Stimulated activated CD4-positive, alpha-beta T cell treated with anti-CD3 and anti-CD28 coated beads, Interleukin-4, amount 100 ng/mL, for 24 hours (primary cell): ENCODE measurements around the gene RGCC.
"Not testable (repeated sequence)": the region's sequence is repeated elsewhere in the genome, so short reads cannot be mapped to it uniquely, and the experiment has no call there.

ENCODE experiments used
- DNase-seq: peaks from one replicate; pipeline ENCODE4 v3.0.0-alpha.2; 2020

Gene RGCC, protein sequence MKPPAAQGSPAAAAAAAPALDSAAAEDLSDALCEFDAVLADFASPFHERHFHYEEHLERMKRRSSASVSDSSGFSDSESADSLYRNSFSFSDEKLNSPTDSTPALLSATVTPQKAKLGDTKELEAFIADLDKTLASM

DNA sequence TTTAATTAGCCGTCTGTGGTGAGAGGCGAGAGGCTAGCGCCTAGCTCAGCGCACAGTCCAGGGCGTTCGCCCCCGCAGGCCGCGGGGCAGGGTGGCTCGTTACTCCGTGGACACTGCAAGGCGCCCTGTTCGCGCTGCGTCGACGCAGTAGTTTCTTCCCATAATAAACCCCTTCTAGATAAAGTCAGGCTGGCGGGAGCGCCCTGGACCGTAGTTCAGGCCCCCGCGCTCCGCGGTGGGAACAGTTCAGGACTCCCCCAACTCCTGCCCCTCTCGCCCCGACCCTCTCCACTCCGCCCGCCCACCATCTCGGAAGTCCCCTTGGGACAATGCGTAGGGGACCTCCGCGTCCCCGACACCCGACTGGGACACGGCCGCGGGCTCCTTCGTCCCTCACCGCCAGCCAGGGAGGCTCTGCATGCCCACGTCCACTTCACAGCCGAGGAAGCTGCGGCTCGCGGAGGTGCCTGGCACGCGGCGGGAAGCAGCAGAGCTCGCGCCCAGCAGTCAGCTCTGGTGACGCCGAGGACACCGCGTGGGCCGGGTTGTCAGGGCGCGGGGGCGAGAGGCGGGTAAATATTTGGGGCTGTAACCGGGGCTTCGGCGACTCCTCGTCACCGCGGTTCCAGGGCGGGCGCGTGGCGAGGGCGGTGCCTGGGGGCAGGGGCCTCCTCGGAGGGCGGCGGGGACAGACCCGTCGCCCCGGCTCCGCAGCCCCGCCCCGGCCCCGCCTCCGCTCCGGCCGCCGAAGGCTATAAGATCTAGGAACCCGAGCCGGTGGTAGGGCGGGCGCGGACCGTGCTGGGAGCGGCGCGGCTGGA, at the start of gene RGCC:
Gene RGCC (plus strand): TSS at position 783 of the 821 bp plus-strand sequence. CDS start 158 bp downstream, outside the sequence.
- DNase-seq = peak; percentile 94

DNA sequence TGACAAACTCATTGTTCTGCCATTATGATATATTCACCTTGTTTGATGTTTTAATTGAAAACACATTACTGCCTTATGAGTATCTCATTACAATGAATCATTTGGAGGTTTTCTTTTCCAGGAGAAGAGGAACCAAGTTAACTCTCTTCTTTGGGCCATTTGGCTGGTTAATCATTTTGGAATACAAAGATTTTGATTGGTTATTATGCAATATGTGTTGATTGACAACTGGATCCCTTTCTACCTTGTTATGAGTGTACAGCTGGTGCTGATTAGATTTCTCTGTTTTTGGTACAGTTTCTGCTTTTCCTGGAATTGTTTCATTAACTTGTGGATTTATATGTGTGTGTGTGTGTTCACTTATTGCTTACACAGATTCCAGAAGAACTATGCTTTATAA, 49.2 kb upstream of the RGCC start:
- DNase-seq = no peak

DNA sequence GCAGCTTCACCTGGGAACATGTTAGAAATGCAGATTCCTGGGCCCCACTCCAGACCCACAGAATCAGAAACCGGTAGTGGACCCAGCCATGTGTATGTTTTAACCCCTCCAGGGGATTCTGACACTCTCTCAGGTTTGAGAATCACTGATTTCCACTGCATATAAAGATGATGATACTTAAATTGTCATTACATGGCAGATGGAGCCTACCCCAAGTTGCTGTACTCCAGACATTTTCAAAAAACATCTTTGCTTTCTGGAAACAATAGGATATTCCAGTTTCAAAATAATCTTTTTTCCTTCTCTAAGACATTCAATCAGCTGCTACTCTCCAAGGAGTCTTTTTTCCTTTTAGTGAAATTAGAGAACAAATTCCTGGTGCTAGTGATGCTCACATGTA, 48.6 kb upstream of the RGCC start:
- no peak for DNase-seq

DNA sequence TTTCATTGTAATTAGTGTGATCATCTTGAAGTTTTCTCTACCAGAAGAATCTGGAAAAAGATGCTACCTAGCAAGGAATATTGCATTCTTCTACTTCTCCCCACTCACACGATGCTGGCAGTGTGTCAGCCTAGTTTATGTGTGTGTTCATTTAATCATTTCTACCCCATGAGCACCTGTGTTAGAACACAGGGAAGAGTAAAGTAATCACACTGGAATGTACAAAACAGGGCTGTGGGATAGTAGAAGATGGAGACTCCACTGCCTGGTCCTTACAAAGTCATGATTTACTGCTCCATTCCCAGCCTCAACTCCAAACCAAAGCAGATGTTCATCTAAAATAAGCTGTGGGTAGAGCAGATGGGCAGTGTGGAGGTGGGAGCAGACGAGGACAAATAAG, 47.7 kb upstream of the RGCC start:
- DNase-seq = no peak

DNA sequence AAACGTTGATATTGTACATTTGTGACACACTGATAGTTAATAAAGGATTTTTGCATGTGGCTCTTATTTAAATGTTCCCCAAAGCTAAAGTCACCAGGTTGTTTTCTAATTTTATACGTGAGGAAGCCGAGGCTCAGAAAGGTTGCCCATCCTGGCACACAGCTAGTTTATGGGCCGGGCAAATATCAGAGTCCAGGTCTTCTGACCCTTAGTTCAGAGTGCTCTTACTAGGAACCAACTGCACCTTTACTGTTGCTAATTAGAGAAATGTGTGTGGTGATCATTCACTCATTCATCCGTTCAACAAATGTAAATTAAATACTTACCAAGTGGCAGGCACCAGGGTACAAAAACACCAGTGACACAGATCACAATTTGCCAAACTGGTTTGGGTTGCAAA, 46.3 kb upstream of the RGCC start:
- DNase-seq = no peak

DNA sequence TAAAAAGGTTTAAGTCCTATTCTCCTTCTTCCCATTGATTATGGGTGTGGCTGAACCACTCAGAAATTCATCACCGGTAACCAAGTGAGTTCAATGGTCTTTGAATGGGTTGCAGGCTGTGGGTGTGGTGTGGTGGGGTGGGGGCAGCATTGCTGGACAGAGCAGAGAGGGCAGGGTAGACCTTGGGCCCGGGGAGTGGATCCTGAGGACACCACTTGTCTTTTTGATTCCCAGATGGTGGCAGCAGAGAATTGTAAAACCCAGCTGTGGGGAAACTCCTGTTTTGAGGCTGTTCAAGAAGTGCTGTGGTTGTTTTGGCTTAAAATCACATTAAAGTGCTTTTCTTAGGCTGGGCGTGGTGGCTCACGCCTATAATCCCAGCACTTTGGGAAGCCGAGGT, 45.8 kb upstream of the RGCC start:
- peak; percentile 36 for DNase-seq

DNA sequence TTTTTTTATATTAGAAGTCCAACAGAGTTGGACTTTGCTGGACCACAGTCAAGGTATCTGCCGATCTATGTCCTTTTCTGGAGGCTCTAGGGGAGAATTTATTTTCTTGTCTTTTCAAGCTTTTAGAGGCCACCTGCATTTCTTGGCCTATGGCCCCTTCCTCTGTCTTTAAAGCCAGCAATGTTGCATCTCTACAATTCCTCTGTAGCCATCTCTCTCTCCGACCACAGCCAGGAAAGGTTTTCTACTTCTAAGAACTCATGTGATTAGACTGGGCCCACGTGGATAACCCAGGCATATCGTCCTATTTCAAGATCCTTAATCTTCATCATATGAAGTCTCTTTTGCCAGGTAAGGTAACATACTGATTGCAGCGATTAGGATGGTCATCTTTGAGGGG, 43.5 kb upstream of the RGCC start:
- no peak for DNase-seq

DNA sequence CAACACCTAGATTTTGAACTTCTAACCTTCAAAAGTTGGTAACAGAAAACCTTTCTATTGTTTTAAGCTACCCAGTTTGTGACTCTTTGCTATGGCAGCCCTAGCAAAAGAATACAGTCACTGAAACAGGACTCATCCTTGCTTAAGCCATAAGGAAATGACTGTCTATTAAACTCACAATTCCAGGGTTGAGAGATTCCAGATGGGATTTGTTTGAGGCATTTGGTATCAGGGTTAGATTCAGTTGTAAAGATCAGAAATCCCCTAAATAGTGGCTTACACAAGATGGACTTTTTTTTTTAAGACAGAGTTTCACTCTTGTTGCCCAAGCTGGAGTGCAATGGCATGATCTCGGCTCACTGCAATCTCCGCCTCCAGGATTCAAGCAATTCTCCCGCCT, 41.1 kb upstream of the RGCC start:
- DNase-seq = no peak

DNA sequence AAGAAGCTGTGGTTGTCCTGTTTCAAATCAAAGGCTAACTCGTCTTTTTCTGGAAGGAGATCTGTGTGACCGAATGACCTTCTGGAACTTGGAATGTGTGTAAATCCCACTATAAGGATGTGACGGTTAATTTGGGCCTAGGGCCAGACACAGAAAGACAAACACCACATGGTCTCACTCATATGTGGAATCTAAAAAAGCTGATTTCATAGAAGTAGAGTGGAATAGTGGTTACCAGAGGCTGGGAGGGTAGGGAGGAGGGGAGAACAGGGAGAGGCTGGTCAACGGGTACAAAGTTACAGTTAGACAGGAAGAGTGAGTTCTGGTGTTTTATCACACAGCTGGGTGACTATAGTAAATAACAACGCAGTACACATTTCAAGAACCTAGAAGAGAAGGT, 39.3 kb upstream of the RGCC start:
- DNase-seq = no peak

DNA sequence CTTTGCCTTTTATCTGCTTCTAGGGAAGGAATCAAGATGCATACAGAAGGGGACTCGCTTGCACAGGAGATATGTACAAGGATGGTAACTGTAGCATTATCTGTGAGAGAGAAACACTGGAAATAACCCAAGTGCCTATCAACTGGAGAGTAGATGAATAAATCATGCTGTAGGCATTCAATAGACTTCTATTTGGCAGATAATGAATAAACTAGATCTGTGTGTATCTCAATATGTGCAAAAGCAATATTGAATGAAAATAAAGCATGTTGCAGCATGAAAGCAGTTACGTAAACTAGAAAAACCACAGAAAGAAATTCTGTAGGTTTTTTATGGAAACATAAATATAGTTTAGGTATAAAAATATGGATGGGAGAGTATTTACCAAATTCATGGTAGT, 38.6 kb upstream of the RGCC start:
- no peak for DNase-seq

DNA sequence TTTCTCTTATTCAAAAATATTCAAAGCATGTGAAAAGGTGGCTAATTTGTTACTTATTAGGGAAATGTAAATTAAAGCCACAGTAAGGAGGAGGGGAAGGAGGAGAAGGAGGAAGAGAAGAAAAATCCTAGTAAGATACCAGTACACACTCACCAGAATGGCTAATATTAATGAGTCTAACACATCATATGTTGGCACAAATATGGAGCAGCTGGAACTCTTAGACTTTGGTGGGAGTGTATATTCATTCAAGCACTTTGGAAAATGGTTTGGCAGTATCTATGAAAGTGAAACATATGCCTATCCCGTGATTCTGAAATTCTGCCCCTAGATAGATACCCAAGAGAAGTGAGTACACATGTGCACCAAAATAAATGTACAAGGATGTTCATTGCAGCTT, 38.1 kb upstream of the RGCC start:
- DNase-seq = no peak

DNA sequence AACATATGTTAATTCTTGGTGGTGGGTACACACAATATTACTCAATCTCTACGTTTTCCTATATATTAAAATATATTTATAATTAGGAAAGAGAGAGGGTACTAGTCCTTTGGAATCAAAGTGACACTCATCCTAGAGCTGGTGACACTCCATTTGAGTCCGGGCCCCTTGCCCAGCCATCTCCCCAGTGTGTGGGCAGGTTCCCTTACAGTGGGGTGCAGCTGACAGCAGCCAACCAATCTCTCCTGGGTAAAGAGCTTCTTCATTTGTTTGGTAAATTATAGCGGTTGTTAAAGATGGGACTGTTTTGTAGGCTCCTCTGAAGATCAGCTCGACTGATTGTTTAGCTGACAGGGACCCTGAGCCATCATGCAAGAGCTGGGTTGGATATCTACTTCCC, 37.2 kb upstream of the RGCC start:
- DNase-seq = no peak

DNA sequence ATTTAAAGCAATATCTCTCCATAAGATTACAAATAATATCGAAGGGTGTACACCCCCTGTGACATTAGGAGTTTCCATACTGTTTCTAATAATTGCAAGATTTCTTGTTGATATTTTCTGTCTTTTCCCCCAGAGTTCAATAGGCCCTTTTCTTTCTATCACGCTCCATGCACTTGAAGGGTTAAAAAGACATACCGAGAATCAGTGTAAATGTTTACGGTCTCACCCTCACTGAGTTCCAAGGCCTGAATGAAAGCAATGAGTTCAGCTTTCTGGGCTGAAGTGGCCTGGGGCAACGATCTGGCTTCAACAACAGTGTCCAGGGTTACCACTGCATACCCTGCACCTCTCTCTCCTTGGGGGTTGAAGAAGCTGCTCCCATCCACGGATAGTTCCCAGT, 36.0 kb upstream of the RGCC start:
- not testable (repeated sequence) for DNase-seq

DNA sequence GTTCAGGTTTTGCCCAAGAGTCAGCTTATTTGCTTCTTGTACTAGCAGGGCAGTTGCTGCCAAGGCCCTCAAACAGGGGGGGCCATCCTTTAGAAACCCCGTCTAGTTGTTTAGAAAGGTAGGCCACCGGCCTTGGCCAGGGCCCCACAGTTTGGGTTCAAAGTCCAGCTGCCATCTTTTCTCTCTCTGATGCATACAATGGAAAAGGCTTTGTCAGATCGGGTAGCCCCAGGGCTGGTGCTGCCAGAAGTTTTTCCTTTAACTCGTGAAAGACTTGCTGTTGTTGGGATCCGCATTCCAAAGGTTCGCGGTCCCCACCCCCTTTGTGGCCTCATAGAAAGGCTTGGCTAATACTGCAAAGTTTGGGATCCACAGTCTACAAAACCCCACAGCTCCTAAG, 35.4 kb upstream of the RGCC start:
- DNase-seq = not testable (repeated sequence)

DNA sequence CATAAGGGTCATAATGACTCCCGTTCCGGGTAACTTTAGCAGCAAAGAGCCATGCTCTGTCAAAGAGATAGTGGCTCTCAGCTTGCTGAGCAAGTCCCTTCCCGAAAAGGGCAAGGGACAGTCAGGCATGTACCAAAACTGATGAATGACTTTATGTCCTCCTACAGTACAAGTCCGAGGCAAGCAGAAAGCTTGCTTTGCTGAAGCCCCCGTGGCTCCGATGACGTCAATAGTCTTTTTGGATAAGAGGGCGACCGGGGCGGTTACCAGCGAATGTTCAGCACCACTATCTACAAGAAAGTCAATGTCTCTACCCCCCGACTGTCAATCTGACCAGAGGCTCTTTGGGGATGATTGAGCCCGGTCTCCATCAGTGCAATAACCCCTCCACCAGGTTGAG, 34.1 kb upstream of the RGCC start:
- not testable (repeated sequence) for DNase-seq

DNA sequence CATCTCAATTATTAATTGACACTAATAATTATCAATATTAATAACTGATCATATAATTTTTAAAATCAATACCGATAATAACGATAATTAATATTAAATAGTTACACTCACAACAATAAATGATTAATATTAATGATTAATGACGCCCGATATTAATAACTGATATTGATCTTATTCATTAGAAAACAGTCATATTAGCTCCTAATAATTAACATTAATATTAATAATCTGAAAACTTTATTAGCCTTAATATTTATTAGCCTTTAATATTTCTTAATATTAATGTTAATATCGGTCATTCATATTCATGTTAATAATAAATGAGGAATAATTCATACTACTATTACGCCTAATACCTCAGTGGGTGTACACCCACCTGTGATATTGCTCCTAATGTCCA, 32.7 kb upstream of the RGCC start:
- DNase-seq = not testable (repeated sequence)

DNA sequence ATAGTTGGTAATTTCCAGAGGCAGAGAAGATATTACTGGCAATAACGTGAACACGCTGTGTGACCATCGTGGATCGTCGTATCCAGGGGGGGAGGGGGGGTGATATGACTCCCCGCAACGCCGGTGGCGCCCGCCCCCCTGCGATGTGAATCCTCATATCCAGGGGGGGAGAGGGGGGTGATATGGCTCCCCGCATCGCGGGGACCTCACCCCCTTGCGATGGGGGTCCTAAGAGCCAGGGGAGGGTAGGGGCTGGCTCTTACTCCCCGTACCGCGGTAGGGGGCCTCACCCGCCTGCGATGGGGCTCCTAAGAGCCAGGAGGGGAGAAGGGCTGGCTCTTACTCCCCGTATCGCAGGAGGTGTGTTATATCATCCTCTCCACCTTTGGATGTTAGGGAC, 31.3 kb upstream of the RGCC start:
- DNase-seq = no peak

DNA sequence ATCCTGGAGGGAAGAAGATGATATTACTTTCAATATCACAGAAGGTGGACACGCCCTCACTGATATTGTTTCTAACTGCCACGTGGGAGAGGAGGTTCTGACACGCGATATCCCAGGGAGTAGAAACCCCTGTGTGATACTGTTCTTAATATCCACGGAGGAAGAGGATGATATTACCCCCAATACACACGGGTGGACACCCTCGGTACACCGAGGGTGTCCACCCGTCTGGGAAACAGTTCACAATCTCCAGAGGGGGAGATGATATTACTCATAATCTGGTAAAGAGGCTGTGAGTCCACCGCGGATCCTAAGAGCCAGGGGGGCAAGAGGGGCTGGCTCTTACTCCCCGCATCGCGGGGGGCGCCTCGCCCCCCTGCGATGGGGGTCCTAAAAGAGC, 29.7 kb upstream of the RGCC start:
- DNase-seq = no peak

DNA sequence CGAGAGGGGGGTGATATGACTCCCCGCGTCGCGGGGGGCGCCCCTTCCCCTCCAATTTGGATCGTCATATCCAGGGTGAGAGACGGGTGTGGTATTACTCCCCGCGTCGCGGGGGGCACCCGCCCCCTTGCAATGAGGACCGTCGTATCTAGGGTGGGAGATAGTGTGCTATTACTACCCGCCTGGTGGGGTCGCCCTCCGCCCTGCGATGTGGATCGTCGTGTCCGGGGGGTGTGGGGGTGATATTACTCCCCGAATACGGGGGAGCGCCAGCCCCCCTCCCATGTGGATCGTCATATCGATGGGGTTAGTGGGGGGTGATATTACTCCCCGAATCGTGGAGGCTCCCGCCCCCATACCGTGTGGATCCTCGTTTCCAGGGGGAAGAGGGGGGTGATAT, 29.2 kb upstream of the RGCC start:
- DNase-seq = peak; percentile 21

DNA sequence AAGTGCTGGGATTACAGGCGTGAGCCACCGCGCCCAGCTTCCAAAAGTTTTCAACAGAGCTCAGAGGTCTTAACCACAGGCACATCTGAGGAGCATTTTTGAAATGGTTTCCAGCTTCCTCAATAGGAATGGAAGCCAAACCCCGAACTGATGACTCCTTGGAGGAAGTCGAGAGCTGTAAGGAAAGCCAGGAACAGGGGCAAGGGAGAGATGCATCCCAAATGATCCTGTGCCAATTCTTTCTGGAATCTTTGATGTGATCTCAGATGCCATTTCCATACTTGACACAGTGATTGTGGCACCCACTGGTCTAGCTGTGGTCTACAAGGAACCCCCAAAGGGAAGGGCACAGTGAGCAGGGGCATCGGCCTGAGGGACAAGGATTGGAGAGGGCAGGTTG, 23.3 kb upstream of the RGCC start:
- DNase-seq = not testable (repeated sequence)

DNA sequence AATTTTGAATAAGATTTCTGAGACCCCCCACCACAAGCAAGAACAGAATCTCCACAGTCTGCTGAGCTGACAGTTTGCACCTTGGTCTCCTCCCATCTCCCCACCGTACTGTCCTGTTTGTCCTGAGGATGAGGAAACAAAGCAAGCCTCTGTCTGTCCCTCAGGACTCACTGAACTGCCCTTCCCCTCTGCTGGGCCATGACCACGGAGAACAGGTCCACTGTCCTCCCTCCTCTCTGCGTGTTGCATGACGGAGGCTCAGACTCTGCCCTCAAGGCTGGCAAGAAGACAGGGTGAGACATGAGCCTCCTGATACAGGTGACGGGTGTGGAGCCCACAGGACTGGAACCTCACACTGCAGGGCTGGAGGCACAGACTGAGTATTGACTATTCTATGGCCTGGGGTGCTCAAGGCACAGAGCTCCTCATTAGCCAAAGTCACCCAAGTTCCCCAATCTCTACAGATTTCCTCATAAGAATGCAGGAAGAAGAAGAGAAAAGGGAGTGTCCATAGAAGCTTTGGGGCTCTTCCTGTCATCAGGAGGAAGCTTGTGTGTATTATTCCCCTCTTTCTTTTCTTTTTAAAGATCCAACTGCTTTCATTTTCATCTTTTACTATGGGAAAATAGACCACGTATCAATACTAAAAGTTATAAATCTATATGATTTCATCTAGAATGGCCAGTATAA, 22.4 kb upstream of the RGCC start:
- no peak for DNase-seq

DNA sequence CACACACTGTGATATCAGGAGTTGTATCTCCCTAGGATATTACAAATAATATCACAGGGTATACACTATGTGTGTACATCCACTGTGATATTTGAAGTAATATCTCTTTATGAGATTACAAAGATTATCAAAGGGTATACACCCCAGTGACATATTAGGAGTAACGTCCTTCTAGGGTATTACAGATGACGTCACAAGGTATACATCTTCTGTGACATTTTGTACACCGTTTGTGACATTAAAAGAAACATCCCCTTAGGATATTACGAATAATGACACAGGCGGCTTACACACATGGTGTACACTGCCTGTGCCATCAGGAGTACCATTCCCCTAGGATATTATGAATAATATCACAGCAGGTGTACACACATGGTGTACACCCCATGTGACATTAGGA, 13.4 kb upstream of the RGCC start:
- DNase-seq = no peak

DNA sequence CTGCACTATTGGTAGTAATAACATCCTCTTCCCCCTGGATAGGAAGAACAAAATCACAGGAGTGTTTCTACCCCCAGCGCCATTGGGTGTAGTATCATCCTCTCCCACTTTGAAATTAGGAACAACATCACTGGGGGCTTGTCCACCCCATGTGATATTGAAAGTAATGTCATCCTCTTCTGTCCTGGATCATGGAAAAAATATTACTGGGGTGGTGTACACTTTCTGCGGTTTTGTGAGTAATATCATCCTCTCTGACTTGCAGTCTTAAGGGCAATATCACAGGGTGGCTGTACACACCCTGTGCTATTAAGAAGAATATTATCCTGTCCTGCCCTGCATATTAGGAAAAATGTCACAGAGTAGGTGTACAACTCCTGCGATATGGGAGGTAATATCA, 4.9 kb upstream of the RGCC start:
- DNase-seq = no peak

DNA sequence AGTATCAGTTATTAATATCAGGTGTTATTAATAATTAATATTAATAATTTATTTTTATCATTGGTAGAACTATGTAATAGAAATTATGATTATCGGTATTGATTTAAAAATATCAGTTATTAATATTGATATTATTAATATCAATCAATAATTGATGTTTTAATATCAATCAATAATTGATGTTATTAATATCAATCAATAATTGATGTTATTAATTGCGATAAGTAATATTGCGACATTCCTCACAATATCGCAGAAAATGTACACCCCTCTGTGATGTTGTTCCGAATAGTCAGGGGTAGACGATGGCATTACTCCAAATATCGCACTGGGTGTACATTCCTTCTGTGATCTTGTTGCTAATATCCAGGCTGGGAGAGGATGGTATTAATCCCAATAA, 3.7 kb upstream of the RGCC start:
- DNase-seq = no peak
